HL-60 (cell line): ENCODE results near the gene SLC12A5.

Source experiments
- CTCF ChIP-seq: IDR thresholded peaks from one replicate; pipeline ENCODE4 v1.5.1; 2011; ENCODE audit warnings: low read length, control low read depth, inconsistent platforms; ENCODE audit not compliant: insufficient read depth
- GABPA ChIP-seq: IDR thresholded peaks from 2 replicates; pipeline ENCODE4 v1.6.1; 2012; ENCODE audit warnings: low read depth
- POLR2AphosphoS5 ChIP-seq: IDR thresholded peaks from 2 replicates; pipeline ENCODE4 v1.6.1; 2012; ENCODE audit warnings: low read depth
- SPI1 ChIP-seq: IDR thresholded peaks from 2 replicates; pipeline ENCODE4 v1.6.1; 2012; ENCODE audit warnings: low read depth, mild to moderate bottlenecking, borderline replicate concordance
- TF ChIP-seq, protein P1 (sequence below): IDR thresholded peaks from 2 replicates; pipeline ENCODE4 v1.6.1; 2012; ENCODE audit warnings: low read depth; ENCODE audit not compliant: insufficient replicate concordance

DNA sequence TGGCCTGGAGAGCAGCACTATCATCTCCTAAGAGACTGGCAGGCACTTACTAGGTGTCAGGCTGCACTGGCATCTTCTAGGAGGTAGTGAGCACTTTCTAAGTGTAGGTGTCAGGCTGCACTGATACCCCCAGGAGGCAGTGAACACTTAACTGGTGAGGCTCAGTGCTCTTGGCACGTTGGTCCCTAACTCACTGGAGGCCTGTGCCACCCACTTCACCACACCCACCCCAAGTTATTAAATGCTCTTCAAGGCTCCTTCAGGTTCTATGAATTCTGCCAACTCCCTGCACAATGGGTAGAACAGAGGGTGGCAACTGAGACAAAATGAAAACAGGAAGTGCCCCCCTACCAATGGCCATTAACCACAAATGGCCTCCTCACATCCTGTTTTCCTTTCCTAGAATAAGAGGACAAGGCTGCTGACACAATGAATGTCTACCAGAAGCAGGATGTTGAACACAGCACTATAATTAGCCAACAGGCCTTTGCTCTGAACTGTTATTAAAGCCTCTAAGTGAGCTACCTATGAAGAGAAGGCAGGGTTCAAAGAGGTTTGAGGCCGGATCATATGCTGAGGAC lies 31.4 kb downstream of the SLC12A5 start:
- TF ChIP-seq POLR2AphosphoS5 (no peak), CTCF (no peak), GABPA (no peak), SPI1 (peak; percentile 88)
- TF ChIP-seq, protein P1, sequence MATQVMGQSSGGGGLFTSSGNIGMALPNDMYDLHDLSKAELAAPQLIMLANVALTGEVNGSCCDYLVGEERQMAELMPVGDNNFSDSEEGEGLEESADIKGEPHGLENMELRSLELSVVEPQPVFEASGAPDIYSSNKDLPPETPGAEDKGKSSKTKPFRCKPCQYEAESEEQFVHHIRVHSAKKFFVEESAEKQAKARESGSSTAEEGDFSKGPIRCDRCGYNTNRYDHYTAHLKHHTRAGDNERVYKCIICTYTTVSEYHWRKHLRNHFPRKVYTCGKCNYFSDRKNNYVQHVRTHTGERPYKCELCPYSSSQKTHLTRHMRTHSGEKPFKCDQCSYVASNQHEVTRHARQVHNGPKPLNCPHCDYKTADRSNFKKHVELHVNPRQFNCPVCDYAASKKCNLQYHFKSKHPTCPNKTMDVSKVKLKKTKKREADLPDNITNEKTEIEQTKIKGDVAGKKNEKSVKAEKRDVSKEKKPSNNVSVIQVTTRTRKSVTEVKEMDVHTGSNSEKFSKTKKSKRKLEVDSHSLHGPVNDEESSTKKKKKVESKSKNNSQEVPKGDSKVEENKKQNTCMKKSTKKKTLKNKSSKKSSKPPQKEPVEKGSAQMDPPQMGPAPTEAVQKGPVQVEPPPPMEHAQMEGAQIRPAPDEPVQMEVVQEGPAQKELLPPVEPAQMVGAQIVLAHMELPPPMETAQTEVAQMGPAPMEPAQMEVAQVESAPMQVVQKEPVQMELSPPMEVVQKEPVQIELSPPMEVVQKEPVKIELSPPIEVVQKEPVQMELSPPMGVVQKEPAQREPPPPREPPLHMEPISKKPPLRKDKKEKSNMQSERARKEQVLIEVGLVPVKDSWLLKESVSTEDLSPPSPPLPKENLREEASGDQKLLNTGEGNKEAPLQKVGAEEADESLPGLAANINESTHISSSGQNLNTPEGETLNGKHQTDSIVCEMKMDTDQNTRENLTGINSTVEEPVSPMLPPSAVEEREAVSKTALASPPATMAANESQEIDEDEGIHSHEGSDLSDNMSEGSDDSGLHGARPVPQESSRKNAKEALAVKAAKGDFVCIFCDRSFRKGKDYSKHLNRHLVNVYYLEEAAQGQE = no peak
